ENCODE results near the gene RCSD1. TPM values are rescaled to one million over a fixed set of nuclear protein-coding genes. Genes with fewer than 3 reads are reported as not detected.
A peak's percentile ranks its signal among the peaks of the same experiment; 100 is the strongest.

The RCSD1 gene
- total and polyA plus RNA-seq, 8 donors = 6.0 to 43.7 (median 19.7) TPM

GRCh38 chr1:167707942-167708341 is 77.9 kb downstream of the RCSD1 start:
- no peak for TF ChIP-seq POLR2A (IDR thresholded peaks at IDR 0.05)
- no peak for TF ChIP-seq EP300 (IDR thresholded peaks at IDR 0.05)
- no peak for TF ChIP-seq POLR2AphosphoS5 (IDR thresholded peaks at IDR 0.05)
- TF ChIP-seq CTCF (IDR thresholded peaks at IDR 0.05) = no peak
- H3K27ac ChIP-seq = no peak overlapping the region
- peaks cover 0 to under 1% (median 0%) of the 10 kb centered on the region in 4 donors for H3K4me1 ChIP-seq
- intact Hi-C loops (cut with DNase I; ENCODE audit: low total_unique reads) = no loop called here
- DNase-seq = no peak
- 85 to 94% (median 92%) methylated on average over 4 of the region's 4 CpGs for WGBS, 5 donors
- peaks cover 0 to 25% (median 21%) of the 10 kb centered on the region in 4 donors for H3K36me3 ChIP-seq
- no peaks in the 10 kb centered on the region for H3K9me3 ChIP-seq
- H3K27me3 ChIP-seq = no peaks in the 10 kb centered on the region
- no peak overlapping the region for H3K4me3 ChIP-seq

GRCh38 chr1:167708940-167709389 is 78.9 kb downstream of the RCSD1 start:
- no peak overlapping the region for H3K4me3 ChIP-seq
- H3K27ac ChIP-seq = no peak overlapping the region
- no peak for TF ChIP-seq EP300 (IDR thresholded peaks at IDR 0.05)
- no peak for TF ChIP-seq POLR2A (IDR thresholded peaks at IDR 0.05)
- no peak for TF ChIP-seq POLR2AphosphoS5 (IDR thresholded peaks at IDR 0.05)
- TF ChIP-seq CTCF (IDR thresholded peaks at IDR 0.05) = no peak
- H3K27me3 ChIP-seq = no peaks in the 10 kb centered on the region
- WGBS, 5 donors = 69 to 81% (median 73%) methylated on average over 3 of the region's 3 CpGs
- peaks cover 0 to 16% (median 11%) of the 10 kb centered on the region in 4 donors for H3K36me3 ChIP-seq
- peaks cover 0 to 10% (median 9%) of the 10 kb centered on the region in 4 donors for H3K4me1 ChIP-seq
- no peak for DNase-seq
- H3K9me3 ChIP-seq = no peaks in the 10 kb centered on the region
- intact Hi-C loops (cut with DNase I; ENCODE audit: low total_unique reads) = no loop called here

GRCh38 chr1:167710836-167711235 is 80.8 kb downstream of the RCSD1 start:
- peak overlapping the region in 1 of 5 donors; percentile 29 for H3K27ac ChIP-seq
- H3K27me3 ChIP-seq = no peaks in the 10 kb centered on the region
- H3K4me1 ChIP-seq = peaks cover 0 to 19% (median 19%) of the 10 kb centered on the region in 4 donors
- H3K36me3 ChIP-seq = no peaks in the 10 kb centered on the region
- TF ChIP-seq POLR2AphosphoS5 (IDR thresholded peaks at IDR 0.05) (no peak), POLR2A (IDR thresholded peaks at IDR 0.05) (no peak), CTCF (IDR thresholded peaks at IDR 0.05) (no peak), EP300 (IDR thresholded peaks at IDR 0.05) (no peak)
- intact Hi-C loops (cut with DNase I; ENCODE audit: low total_unique reads) = no loop called here
- no peak for DNase-seq
- H3K9me3 ChIP-seq = no peaks in the 10 kb centered on the region
- 93 to 100% (median 95%) methylated on average over 1 of the region's 1 CpG for WGBS, 5 donors
- no peak overlapping the region for H3K4me3 ChIP-seq

- no peak for DNase-seq
- intact Hi-C loops (cut with DNase I; ENCODE audit: low total_unique reads) = no loop called here
- no peak for TF ChIP-seq POLR2A (IDR thresholded peaks at IDR 0.05)
- TF ChIP-seq POLR2AphosphoS5 (IDR thresholded peaks at IDR 0.05) = no peak
- no peak for TF ChIP-seq EP300 (IDR thresholded peaks at IDR 0.05)
- no peak for TF ChIP-seq CTCF (IDR thresholded peaks at IDR 0.05)
- H3K27ac ChIP-seq = no peak overlapping the region
- no peaks in the 10 kb centered on the region for H3K9me3 ChIP-seq
- H3K27me3 ChIP-seq = no peaks in the 10 kb centered on the region
- H3K4me1 ChIP-seq = peaks cover 0 to 26% (median 19%) of the 10 kb centered on the region in 4 donors
- no peaks in the 10 kb centered on the region for H3K36me3 ChIP-seq
- no peak overlapping the region for H3K4me3 ChIP-seq
- WGBS, 5 donors = 45 to 75% (median 53%) methylated on average over 3 of the region's 3 CpGs
Measured at GRCh38 chr1:167711797-167712196, 81.8 kb downstream of the RCSD1 start.

Measured in stomach (tissue), 9 donors.